WTC11 (cell line): ENCODE measurements around the gene CLCF1. TPM values are rescaled to one million over a fixed set of nuclear protein-coding genes. Genes with fewer than 3 reads are reported as not detected.

Source experiments
- ATAC-seq: fragments of 200-7000 bp; cut with Tn5 transposase; 2 replicates; pipeline ENCODE4 v1.10.0; 2021; ENCODE audit warnings: mild to moderate bottlenecking, moderate library complexity
- CTCF ChIA-PET: fragments of 300-600 bp; sonication (Branson Sonifier 250); formaldehyde crosslinking; loops from one replicate; lab custom pipeline; 2021; ENCODE audit warnings: antibody characterized with exemption; lab: Charles Lee
- POLR2A ChIA-PET: fragments of 350-600 bp; sonication (Branson Sonifier 250); formaldehyde crosslinking; loops from one replicate; lab custom pipeline; 2021; ENCODE audit warnings: antibody characterized with exemption; lab: Charles Lee
- DNase-seq: peaks from one replicate; pipeline ENCODE4 v3.0.0; 2021; ENCODE audit warnings: low spot score
- H3K27ac Mint-ChIP-seq: 2 replicates; pipeline ENCODE4 v1.8.0; 2021; ENCODE audit warnings: mixed read lengths
- H3K27me3 Mint-ChIP-seq: 2 replicates; pipeline ENCODE4 v1.8.0; 2021; ENCODE audit warnings: low read depth, mild to moderate bottlenecking, moderate library complexity, mixed read lengths
- H3K36me3 Mint-ChIP-seq: 2 replicates; pipeline ENCODE4 v1.8.0; 2021; ENCODE audit warnings: mixed read lengths
- H3K4me1 Mint-ChIP-seq: 2 replicates; pipeline ENCODE4 v1.8.0; 2022; ENCODE audit warnings: mixed read lengths
- H3K4me3 Mint-ChIP-seq: 2 replicates; pipeline ENCODE4 v1.8.0; 2021; ENCODE audit warnings: mild to moderate bottlenecking, moderate library complexity, mixed read lengths
- H3K9me3 Mint-ChIP-seq: 2 replicates; pipeline ENCODE4 v1.8.0; 2021; ENCODE audit warnings: mixed read lengths
- AR ChIP-seq: fragments of 250-450 bp; sonication (Bioruptor Pico); IDR thresholded peaks from 2 replicates; pipeline ENCODE4 v1.9.0; 2021; ENCODE audit warnings: mild to moderate bottlenecking
- ATF6 ChIP-seq: sonication (generic); formaldehyde crosslinking; IDR thresholded peaks from 2 replicates; pipeline ENCODE4 v1.8.1; 2023; ENCODE audit warnings: mild to moderate bottlenecking, missing genetic modification reagents
- CTCF ChIP-seq: fragments of 200-600 bp; IDR thresholded peaks from 2 replicates; pipeline ENCODE4 v1.8.0; 2022; ENCODE audit warnings: antibody characterized with exemption
- FOXK1 ChIP-seq: sonication (generic); formaldehyde crosslinking; IDR thresholded peaks from 2 replicates; pipeline ENCODE4 v1.8.0; 2022; ENCODE audit warnings: mild to moderate bottlenecking, moderate library complexity, missing genetic modification reagents
- FOXP1 ChIP-seq: sonication (generic); formaldehyde crosslinking; IDR thresholded peaks from 2 replicates; pipeline ENCODE4 v1.8.0; 2022; ENCODE audit warnings: missing genetic modification reagents, mild to moderate bottlenecking, moderate library complexity, borderline replicate concordance
- HMGXB4 ChIP-seq: sonication (generic); formaldehyde crosslinking; IDR thresholded peaks from 2 replicates; pipeline ENCODE4 v1.8.1; 2023; ENCODE audit warnings: mild to moderate bottlenecking, moderate library complexity, missing genetic modification reagents
- NFATC4 ChIP-seq: fragments of 250-450 bp; sonication (Bioruptor Pico); IDR thresholded peaks from 2 replicates; pipeline ENCODE4 v1.9.0; 2021; ENCODE audit warnings: mild to moderate bottlenecking
- NFYB ChIP-seq: sonication (generic); formaldehyde crosslinking; conservative IDR thresholded peaks from 2 replicates; pipeline ENCODE4 v1.8.0; 2022; ENCODE audit warnings: low read depth, missing genetic modification reagents
- NR1H2 ChIP-seq: sonication (generic); formaldehyde crosslinking; IDR thresholded peaks from 2 replicates; pipeline ENCODE4 v1.9.0; 2021; ENCODE audit warnings: mild to moderate bottlenecking, moderate library complexity, missing genetic modification reagents
- SP1 ChIP-seq: sonication (generic); formaldehyde crosslinking; conservative IDR thresholded peaks from 2 replicates; pipeline ENCODE4 v1.8.1; 2022; ENCODE audit warnings: missing genetic modification reagents
- TP53 ChIP-seq: sonication (generic); formaldehyde crosslinking; IDR thresholded peaks from 2 replicates; pipeline ENCODE4 v1.8.1; 2023; ENCODE audit warnings: mild to moderate bottlenecking, missing genetic modification reagents
- total RNA-seq: library from RNA; stranded (reverse); gene quantifications from 3 replicates; pipeline ENCODE4 v1.2.3, GENCODE V29; 2021

Gene CLCF1
- total RNA-seq, 1 experiment from 2014 or later = 0.92 TPM

- TF ChIP-seq NR1H2 (CRISPR knock-in tag) (no peak), NFATC4 (CRISPR knock-in tag) (no peak)
Measured at GRCh38 chr11:67410984-67411784, 37.8 kb upstream of the CLCF1 start (continued).

- peaks cover 21% of the 10 kb centered on the region for H3K27me3 Mint-ChIP-seq
- ATAC-seq = no peak
- 0 out of 2 replicates have a peak, but pooled peaks have one; percentile 12 for TF ChIP-seq FOXP1 (CRISPR knock-in tag)
- no peak for TF ChIP-seq ATF6 (CRISPR knock-in tag)
- no peak overlapping the region for H3K27ac Mint-ChIP-seq
- ChIA-PET CTCF (no interaction called here), POLR2A (no interaction called here)
- H3K4me1 Mint-ChIP-seq = peaks cover 16% of the 10 kb centered on the region
- DNase-seq = no peak
- no peaks in the 10 kb centered on the region for H3K36me3 Mint-ChIP-seq
- 0 out of 2 replicates have a peak overlapping the region, but pooled peaks have one; percentile 22 for H3K4me3 Mint-ChIP-seq
- no peaks in the 10 kb centered on the region for H3K9me3 Mint-ChIP-seq
Measured at GRCh38 chr11:67410369-67410831, 37.0 kb upstream of the CLCF1 start.

GRCh38 chr11:67409781-67410368 lies 36.5 kb upstream of the CLCF1 start:
- TF ChIP-seq HMGXB4 (CRISPR knock-in tag) (no peak), FOXP1 (CRISPR knock-in tag) (0 out of 2 replicates have a peak, but pooled peaks have one; percentile 65), SP1 (CRISPR knock-in tag) (peak; percentile 47; the same call in 1 of the 2 replicates), AR (CRISPR knock-in tag) (no peak), FOXK1 (CRISPR knock-in tag) (peak; percentile 91), NFYB (CRISPR knock-in tag) (peak; percentile 57; the same call in 1 of the 2 replicates), TP53 (no peak), CTCF (no peak)
- peak overlapping the region; percentile 22; the same call in 1 of the 2 replicates for H3K4me3 Mint-ChIP-seq

More at GRCh38 chr11:67409781-67410368, 36.5 kb upstream of the CLCF1 start:
- Mint-ChIP-seq H3K27ac (no peak overlapping the region; the same call in 1 of the 2 replicates), H3K36me3 (no peaks in the 10 kb centered on the region), H3K4me1 (peaks cover 16% of the 10 kb centered on the region), H3K27me3 (peaks cover 21% of the 10 kb centered on the region), H3K9me3 (no peaks in the 10 kb centered on the region)
- DNase-seq (peak; percentile 85), ATAC-seq (peak; percentile 89)
- ChIA-PET POLR2A (no interaction called here), CTCF (no interaction called here)
